NCI-H1436 (cell line): Measurements from ENCODE around the gene LPCAT2.

Source experiments
- DNase-seq: peaks from one replicate; lab custom pipeline; 2025; lab: John Stamatoyannopoulos, UW

The LPCAT2 gene, protein sequence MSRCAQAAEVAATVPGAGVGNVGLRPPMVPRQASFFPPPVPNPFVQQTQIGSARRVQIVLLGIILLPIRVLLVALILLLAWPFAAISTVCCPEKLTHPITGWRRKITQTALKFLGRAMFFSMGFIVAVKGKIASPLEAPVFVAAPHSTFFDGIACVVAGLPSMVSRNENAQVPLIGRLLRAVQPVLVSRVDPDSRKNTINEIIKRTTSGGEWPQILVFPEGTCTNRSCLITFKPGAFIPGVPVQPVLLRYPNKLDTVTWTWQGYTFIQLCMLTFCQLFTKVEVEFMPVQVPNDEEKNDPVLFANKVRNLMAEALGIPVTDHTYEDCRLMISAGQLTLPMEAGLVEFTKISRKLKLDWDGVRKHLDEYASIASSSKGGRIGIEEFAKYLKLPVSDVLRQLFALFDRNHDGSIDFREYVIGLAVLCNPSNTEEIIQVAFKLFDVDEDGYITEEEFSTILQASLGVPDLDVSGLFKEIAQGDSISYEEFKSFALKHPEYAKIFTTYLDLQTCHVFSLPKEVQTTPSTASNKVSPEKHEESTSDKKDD

DNA sequence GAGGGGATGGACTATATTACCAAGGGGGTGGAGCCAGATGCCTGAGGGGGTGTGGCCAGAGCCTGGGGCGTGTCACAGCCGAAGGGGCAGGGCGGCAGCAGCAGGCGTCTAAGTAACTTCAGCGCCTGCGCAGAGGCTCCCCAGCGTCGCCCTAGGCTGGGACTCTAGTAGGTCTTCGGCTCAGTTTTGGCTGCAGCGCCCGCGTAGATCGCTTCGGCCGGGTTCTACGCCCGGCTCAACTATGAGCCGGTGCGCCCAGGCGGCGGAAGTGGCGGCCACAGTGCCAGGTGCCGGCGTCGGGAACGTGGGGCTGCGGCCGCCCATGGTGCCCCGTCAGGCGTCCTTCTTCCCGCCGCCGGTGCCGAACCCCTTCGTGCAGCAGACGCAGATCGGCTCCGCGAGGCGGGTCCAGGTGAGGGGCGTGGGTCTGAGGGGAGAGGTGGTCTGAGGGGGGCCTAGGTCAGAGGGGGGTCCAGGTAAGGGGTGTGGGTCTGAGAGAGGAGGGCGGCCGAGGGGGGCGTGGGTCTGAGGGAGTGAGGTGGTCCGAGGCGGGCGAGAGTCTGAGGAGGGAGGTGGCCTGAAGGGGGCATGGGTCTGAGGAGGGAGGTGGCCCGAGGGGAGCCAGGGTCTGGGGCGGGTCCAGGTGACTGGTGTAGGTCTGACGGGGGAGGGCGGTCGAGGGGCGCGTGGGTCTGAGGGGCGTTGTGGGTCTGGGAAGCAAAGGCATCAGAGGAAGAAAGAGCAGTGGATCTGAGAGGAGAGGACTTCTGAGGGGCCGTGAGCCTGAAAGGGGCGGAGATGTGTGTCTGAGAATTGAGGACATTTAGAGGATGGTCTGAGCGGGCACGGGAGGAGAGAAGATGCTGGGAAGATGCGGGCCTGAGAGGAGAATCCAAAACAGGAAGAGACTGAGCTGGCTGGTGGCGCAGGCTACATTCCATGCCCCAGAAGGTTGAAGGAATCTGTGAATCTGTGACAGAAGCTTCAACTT, at the start of gene LPCAT2:
Gene LPCAT2, plus strand, starts transcription at position 132 of the 991 bp plus-strand sequence. Its CDS starts 110 bp downstream, at position 242.
- no peak for DNase-seq

- no peak for DNase-seq
These were observed 46.6 kb upstream of the LPCAT2 start for GRCh38 chr16:55462241-55462640.

DNA sequence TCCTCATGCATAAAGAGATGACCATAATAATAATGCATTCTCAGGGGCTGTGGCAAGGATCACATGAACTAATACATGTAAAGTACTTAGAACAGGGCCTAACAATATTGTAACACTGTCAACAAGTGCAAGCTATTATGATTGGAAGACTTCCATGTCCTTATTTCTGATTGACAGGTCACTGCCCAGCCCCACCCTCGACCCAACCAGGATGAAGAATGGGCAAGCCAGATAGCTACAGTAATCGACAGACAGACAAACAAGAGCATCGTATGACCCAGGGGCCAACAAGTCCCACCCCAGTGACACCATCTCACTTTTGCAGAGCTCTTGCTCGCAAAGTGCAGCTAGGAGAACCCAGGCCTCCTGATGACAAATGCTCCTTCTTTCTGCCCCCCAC, 44.5 kb upstream of the LPCAT2 start:
- DNase-seq = no peak

- peak; percentile 75 for DNase-seq
These were observed 43.6 kb upstream of the LPCAT2 start for GRCh38 chr16:55465077-55465896.

- DNase-seq = no peak
These were observed 42.7 kb upstream of the LPCAT2 start for GRCh38 chr16:55466209-55466608.

DNA sequence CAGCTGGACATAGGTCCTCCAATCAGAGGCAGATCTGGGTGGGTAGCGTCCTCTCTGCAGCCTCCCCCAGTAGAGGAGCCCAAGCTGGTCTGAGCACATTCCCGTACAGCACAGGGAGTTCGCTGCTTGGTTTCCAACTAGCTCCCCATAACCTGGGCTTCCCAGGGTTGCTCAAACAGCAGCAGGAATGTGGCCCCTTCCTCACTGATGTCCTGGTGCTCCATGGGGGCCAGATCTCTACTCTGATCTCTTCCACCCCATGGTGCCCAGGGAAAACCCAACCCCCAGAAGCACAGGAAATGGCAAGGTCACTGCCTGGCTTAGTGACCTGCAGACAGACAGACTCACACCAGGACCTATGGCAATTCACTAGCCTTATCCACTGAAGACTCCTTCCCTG, 41.0 kb upstream of the LPCAT2 start:
- no peak for DNase-seq

DNA sequence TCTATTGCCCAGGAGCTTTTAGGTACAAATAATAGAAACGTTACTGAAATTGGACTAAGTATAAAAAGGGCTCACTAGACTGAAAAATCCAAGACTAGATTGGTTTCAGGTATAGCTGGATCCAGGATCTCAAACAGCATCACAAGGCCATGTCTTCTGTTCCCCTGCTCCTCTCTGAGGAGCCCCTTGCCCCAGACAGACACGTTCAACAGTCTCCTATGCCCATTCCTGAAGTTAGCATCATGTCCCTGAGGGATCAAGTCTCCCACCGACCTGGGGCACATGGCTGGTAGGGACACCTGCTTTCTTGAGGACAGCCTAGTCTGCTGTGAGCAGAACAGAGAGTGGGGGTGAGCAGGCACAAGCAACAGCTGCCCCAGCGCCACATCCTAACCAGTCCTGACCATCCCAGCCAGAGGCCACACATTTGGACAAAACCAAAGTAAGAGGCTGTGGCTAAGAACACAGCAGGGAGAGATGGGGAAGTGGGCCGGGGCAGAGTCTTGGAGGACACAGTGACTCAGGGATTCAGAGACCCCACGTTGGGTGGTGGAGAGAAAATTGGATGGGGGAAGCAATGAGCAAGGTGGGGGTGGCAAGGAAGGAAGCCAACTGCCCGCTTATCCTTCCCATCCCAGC, 40.4 kb upstream of the LPCAT2 start:
- DNase-seq = no peak

GRCh38 chr16:55469821-55470532, 38.9 kb upstream of the LPCAT2 start:
- no peak for DNase-seq

- no peak for DNase-seq
These were observed 38.1 kb upstream of the LPCAT2 start for GRCh38 chr16:55470533-55471371.

GRCh38 chr16:55471448-55472097, 37.3 kb upstream of the LPCAT2 start:
- no peak for DNase-seq

GRCh38 chr16:55473587-55473986, 35.3 kb upstream of the LPCAT2 start:
- no peak for DNase-seq

DNA sequence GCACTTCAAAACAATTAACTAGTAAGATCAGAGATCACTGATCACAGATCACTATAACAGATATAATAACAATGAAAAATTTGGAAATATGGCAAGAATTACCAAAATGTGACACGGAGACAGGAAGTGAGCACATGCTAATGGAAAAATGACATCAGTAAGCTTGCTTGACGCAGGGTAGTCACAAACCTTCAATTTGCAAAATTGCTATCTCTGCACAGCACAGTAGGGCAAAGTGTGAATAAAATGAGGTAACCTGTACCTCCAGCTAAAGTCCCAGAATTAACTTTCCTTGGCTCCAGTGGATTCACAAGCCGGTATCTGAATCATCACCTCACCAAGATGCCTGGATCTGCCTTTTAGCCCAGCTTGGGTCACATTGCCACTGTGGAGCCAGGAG, 34.1 kb upstream of the LPCAT2 start:
- no peak for DNase-seq

GRCh38 chr16:55475919-55476318, 33.0 kb upstream of the LPCAT2 start:
- DNase-seq = no peak

DNA sequence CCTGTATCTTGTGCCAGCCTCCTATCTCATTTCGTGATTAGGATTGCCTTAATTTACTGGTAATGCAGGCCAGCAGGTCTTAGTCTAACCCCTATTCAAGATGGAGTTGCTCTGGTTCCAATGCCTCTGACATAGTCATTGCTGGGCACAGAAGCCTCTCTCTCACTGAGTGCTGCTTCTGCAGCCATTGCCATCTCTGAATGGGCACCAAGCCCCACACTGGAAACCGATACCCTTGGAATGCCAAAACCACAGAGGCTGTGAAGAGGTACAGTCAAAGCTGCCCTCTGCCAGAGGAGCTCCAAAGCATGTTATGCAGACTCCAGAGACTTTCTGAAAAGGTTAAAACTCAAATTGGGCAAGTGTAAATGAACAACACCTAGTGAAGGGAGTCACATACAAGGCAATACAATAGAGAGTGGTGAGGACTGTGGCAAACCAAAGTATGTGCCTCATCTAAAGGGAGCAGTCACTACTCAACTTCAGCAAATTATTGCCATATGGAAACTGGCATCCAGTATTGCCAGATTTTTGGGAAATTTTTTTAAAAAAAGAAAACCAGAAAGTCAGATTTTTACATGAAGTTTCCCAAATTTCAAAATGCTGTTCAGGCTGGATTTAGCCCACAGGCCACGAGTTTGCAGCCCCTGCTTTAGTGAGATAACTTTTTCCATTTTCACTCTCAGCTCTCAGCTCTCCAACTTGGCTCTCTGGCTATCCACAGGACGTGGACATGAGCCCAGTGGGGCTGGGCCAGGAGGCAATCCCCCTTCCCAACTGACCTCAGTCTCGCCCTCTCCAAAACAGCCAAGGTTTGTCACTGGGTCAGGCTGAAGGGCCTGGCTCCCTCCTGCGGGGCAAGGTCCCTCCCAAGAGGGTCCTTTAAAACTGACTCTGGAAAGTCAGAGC, 32.0 kb upstream of the LPCAT2 start:
- DNase-seq = no peak

DNA sequence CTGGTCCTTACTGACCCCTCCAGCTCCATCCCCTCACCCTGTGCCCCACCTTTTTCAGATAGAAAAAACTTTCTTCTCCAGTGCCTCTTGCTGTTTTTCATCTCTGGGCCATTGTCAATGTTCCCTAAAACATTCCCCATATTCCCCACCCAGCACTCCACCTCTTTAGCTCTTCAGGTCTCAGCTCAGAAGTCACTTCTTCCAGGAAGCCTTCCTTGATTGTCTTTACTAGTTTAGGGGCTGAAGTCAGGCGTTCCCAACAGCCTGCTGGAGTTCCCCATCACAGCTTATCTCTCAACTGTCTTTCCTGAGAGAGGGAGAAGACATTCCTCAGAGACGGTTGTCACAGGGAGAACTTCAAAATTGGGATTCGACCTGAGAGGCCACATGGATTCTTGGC, 31.1 kb upstream of the LPCAT2 start:
- DNase-seq = no peak

GRCh38 chr16:55478827-55479429, 29.9 kb upstream of the LPCAT2 start, which contains the start of gene MMP2:
MMP2 (plus strand) TSS chr16:55479198; CDS start chr16:55479480, 282 bp downstream.
- no peak for DNase-seq

GRCh38 chr16:55479430-55480140, 29.3 kb upstream of the LPCAT2 start:
- no peak for DNase-seq
